OCI-LY1 (cell line): ENCODE results near the gene CSF3R.
"Not testable (repeated sequence)": the region's sequence is repeated elsewhere in the genome, so short reads cannot be mapped to it uniquely, and the experiment has no call there.

Experiments used
- H2AFZ ChIP-seq: fragments of 200-600 bp; sonication (generic), shearing (Covaris generic); 2 replicates; pipeline ENCODE4 v1.6.0; 2014; ENCODE audit warnings: antibody characterized with exemption, mild to moderate bottlenecking, low read length
- H3F3A ChIP-seq: fragments of 200-600 bp; sonication (generic), shearing (Covaris generic); 2 replicates; pipeline ENCODE4 v1.6.0; 2014; ENCODE audit warnings: mild to moderate bottlenecking, antibody characterized with exemption, low read length, moderate library complexity; ENCODE audit not compliant: insufficient read depth
- H3K27ac ChIP-seq: fragments of 200-600 bp; sonication (generic); 2 replicates; pipeline ENCODE4 v1.5.1; 2014; ENCODE audit warnings: low read length, mixed run types, mild to moderate bottlenecking, low read depth; ENCODE audit not compliant: poor library complexity, severe bottlenecking
- H3K27me3 ChIP-seq: fragments of 200-600 bp; sonication (generic); 2 replicates; pipeline ENCODE4 v1.6.0; 2014; ENCODE audit warnings: antibody characterized with exemption, mild to moderate bottlenecking, low read length, moderate library complexity; ENCODE audit not compliant: insufficient read depth
- H3K36me3 ChIP-seq: fragments of 200-600 bp; sonication (generic); 2 replicates; pipeline ENCODE4 v1.6.1; 2014; ENCODE audit warnings: mild to moderate bottlenecking, antibody characterized with exemption, low read length, moderate library complexity, mixed read lengths; ENCODE audit not compliant: insufficient read depth
- H3K4me1 ChIP-seq: fragments of 200-600 bp; sonication (generic); 2 replicates; pipeline ENCODE4 v1.5.1; 2014; ENCODE audit warnings: mild to moderate bottlenecking, low read length, moderate library complexity; ENCODE audit not compliant: insufficient read depth, severe bottlenecking
- H3K4me2 ChIP-seq: fragments of 200-600 bp; sonication (generic), shearing (Covaris generic); 2 replicates; pipeline ENCODE4 v1.6.1; 2014; ENCODE audit warnings: low read length
- H3K4me3 ChIP-seq: fragments of 200-600 bp; sonication (generic); 2 replicates; pipeline ENCODE4 v1.5.1; 2014; ENCODE audit warnings: low read length, low read depth, mild to moderate bottlenecking, mixed read lengths; ENCODE audit not compliant: poor library complexity, severe bottlenecking
- H3K79me2 ChIP-seq: fragments of 200-600 bp; shearing (Covaris generic); 2 replicates; pipeline ENCODE4 v1.6.1; 2016; ENCODE audit warnings: mixed run types, low read length, mixed read lengths; ENCODE audit not compliant: insufficient read depth
- H3K9ac ChIP-seq: fragments of 200-600 bp; sonication (generic), shearing (Covaris generic); 2 replicates; pipeline ENCODE4 v1.6.1; 2014; ENCODE audit warnings: mild to moderate bottlenecking, low read length, mixed read lengths
- H3K9me2 ChIP-seq: fragments of 200-600 bp; sonication (generic), shearing (Covaris generic); 2 replicates; pipeline ENCODE4 v1.6.1; 2014; ENCODE audit warnings: low read depth, mild to moderate bottlenecking, low read length, mixed read lengths
- H3K9me3 ChIP-seq: fragments of 200-600 bp; shearing (Covaris generic); 2 replicates; pipeline ENCODE4 v1.6.1; 2014; ENCODE audit warnings: low read length, mixed read lengths
- H4K20me1 ChIP-seq: fragments of 200-600 bp; sonication (generic), shearing (Covaris generic); 2 replicates; pipeline ENCODE4 v1.6.0; 2016; ENCODE audit warnings: mild to moderate bottlenecking, low read length; ENCODE audit not compliant: insufficient read depth
- CTCF ChIP-seq: fragments of 200-600 bp; sonication (generic), shearing (Covaris generic); IDR thresholded peaks from 2 replicates; pipeline ENCODE4 v1.5.1; 2017; ENCODE audit warnings: mild to moderate bottlenecking, antibody characterized with exemption, low read length, moderate library complexity, mixed read lengths
- EZH2 ChIP-seq: fragments of 200-600 bp; sonication (generic), shearing (Covaris generic); IDR thresholded peaks from 2 replicates; pipeline ENCODE4 v1.8.0; 2017; ENCODE audit warnings: borderline replicate concordance, mixed run types, mild to moderate bottlenecking, antibody characterized with exemption, low read length, moderate library complexity, mixed read lengths

CSF3R gene

GRCh38 chr1:36503159-36503558 lies 20.4 kb upstream of the CSF3R start:
- no peak overlapping the region for H2AFZ ChIP-seq
- H3K9ac ChIP-seq = no peak overlapping the region
- TF ChIP-seq EZH2 (no peak), CTCF (no peak)
- no peak overlapping the region for H3K4me3 ChIP-seq
- H3K27ac ChIP-seq = no peak overlapping the region
- no peaks in the 10 kb centered on the region for H3K9me2 ChIP-seq
- H3F3A ChIP-seq = no peaks in the 10 kb centered on the region
- H3K36me3 ChIP-seq = no peaks in the 10 kb centered on the region
- no peaks in the 10 kb centered on the region for H3K4me1 ChIP-seq
- H3K4me2 ChIP-seq = no peak overlapping the region
- H3K79me2 ChIP-seq = no peaks in the 10 kb centered on the region
- no peaks in the 10 kb centered on the region for H3K9me3 ChIP-seq
- H3K27me3 ChIP-seq = no peaks in the 10 kb centered on the region
- H4K20me1 ChIP-seq = no peaks in the 10 kb centered on the region

- H4K20me1 ChIP-seq = no peaks in the 10 kb centered on the region
- no peaks in the 10 kb centered on the region for H3K27me3 ChIP-seq
- no peaks in the 10 kb centered on the region for H3K36me3 ChIP-seq
- H3K4me2 ChIP-seq = no peak overlapping the region
- no peak overlapping the region for H3K9ac ChIP-seq
- H3K4me3 ChIP-seq = no peak overlapping the region
- H3K79me2 ChIP-seq = no peaks in the 10 kb centered on the region
- no peaks in the 10 kb centered on the region for H3F3A ChIP-seq
- H3K27ac ChIP-seq = no peak overlapping the region
- H3K4me1 ChIP-seq = no peaks in the 10 kb centered on the region
- H3K9me2 ChIP-seq = no peaks in the 10 kb centered on the region
- H2AFZ ChIP-seq = no peak overlapping the region
- H3K9me3 ChIP-seq = no peaks in the 10 kb centered on the region
- TF ChIP-seq EZH2 (no peak), CTCF (no peak)
Observed at GRCh38 chr1:36502616-36503015, 19.9 kb upstream of the CSF3R start.

GRCh38 chr1:36501911-36502310 lies 19.2 kb upstream of the CSF3R start:
- H3K4me1 ChIP-seq, H3K9ac ChIP-seq, H3K36me3 ChIP-seq, H3K4me3 ChIP-seq, H3K27ac ChIP-seq, H3K27me3 ChIP-seq, H4K20me1 ChIP-seq, H3K9me3 ChIP-seq, H3K79me2 ChIP-seq, H3K4me2 ChIP-seq, H2AFZ ChIP-seq, H3K9me2 ChIP-seq, H3F3A ChIP-seq: not testable (repeated sequence)

- Histone ChIP-seq H3K4me1 (no peaks in the 10 kb centered on the region), H3K4me3 (no peak overlapping the region), H2AFZ (no peak overlapping the region), H3K9me3 (no peaks in the 10 kb centered on the region), H3K4me2 (no peak overlapping the region), H4K20me1 (no peaks in the 10 kb centered on the region), H3F3A (no peaks in the 10 kb centered on the region), H3K9ac (no peak overlapping the region), H3K27me3 (peaks cover 8% of the 10 kb centered on the region), H3K9me2 (no peaks in the 10 kb centered on the region), H3K36me3 (no peaks in the 10 kb centered on the region), H3K27ac (no peak overlapping the region), H3K79me2 (no peaks in the 10 kb centered on the region)
- TF ChIP-seq CTCF (no peak), EZH2 (no peak)
Observed at GRCh38 chr1:36497207-36497606, 14.5 kb upstream of the CSF3R start.
